HepG2 (cell line): ENCODE data around the gene ETHE1. TPM values are rescaled to one million over a fixed set of nuclear protein-coding genes. Genes with fewer than 3 reads are reported as not detected.

Experiments
- DR1 ChIP-seq: sonication (generic); formaldehyde crosslinking; IDR thresholded peaks from 2 replicates; pipeline ENCODE4 v1.8.0; 2021; ENCODE audit warnings: mild to moderate bottlenecking, missing genetic modification reagents, inconsistent platforms
- FOXA3 ChIP-seq: IDR thresholded peaks from 2 replicates; pipeline ENCODE4 v1.6.1; 2016; ENCODE audit warnings: missing genetic modification reagents, missing compliant biosample characterization
- GATA4 ChIP-seq: sonication (generic); IDR thresholded peaks from 2 replicates; pipeline ENCODE4 v1.6.1; 2016; ENCODE audit warnings: antibody characterized with exemption, low read depth, borderline replicate concordance
- SSRP1 ChIP-seq: IDR thresholded peaks from 2 replicates; pipeline ENCODE4 v1.6.1; 2016; ENCODE audit warnings: control low read depth
- ZFP62 ChIP-seq: sonication (generic); formaldehyde crosslinking; IDR thresholded peaks from 2 replicates; pipeline ENCODE4 v1.4.0; 2020; ENCODE audit warnings: missing genetic modification reagents
- ZNF17 ChIP-seq: sonication (generic); formaldehyde crosslinking; IDR thresholded peaks from 2 replicates; pipeline ENCODE4 v1.5.0; 2020; ENCODE audit warnings: mild to moderate bottlenecking, missing genetic modification reagents
- ZNF180 ChIP-seq: sonication (generic); formaldehyde crosslinking; IDR thresholded peaks from 2 replicates; pipeline ENCODE4 v1.4.0; 2020; ENCODE audit warnings: low read depth, missing genetic modification reagents, borderline replicate concordance
- ZNF563 ChIP-seq: sonication (generic); formaldehyde crosslinking; IDR thresholded peaks from 2 replicates; pipeline ENCODE4 v1.8.0; 2022; ENCODE audit warnings: mild to moderate bottlenecking, moderate library complexity, missing genetic modification reagents
- ZNF598 ChIP-seq: sonication (generic); formaldehyde crosslinking; IDR thresholded peaks from 2 replicates; pipeline ENCODE4 v1.5.1; 2020; ENCODE audit warnings: mild to moderate bottlenecking, missing genetic modification reagents, borderline replicate concordance
- polyA plus RNA-seq, 8 experiments: library from polyadenylated mRNA; depleted of rRNA in 3 of 8; stranded (reverse) in 7 of 8; unstranded in 1 of 8; fragments of >200 nt; fragmentation: Illumina TruSeq in 4 of 8; extraction: Trizol in 4 of 8; gene quantifications; 2 replicates each; pipeline versions ENCODE4 v1.2.1 to v1.2.3, GENCODE V29; 2011 to 2016; ENCODE audit warnings: low read depth in 4 of 8, missing spikeins in 1 of 8, mixed read lengths in 1 of 8; ENCODE audit not compliant: insufficient read depth in 1 of 8
- total RNA-seq, 5 experiments: library from RNA; depleted of rRNA; stranded (reverse); fragments of >200 nt; fragmentation: Illumina TruSeq; extraction: Trizol; gene quantifications; 2 replicates each; pipeline ENCODE4 v1.2.3, GENCODE V29; 2016; ENCODE audit warnings: low read depth in 1 of 5
- TF ChIP-seq, protein P1 (sequence below): sonication (generic); formaldehyde crosslinking; IDR thresholded peaks from 2 replicates; pipeline ENCODE4 v1.4.0; 2020; ENCODE audit warnings: missing genetic modification reagents
- TF ChIP-seq, protein P2 (sequence below): sonication (generic); formaldehyde crosslinking; IDR thresholded peaks from 2 replicates; pipeline ENCODE4 v1.4.0; 2020; ENCODE audit warnings: missing genetic modification reagents

The ETHE1 gene
- total and polyA plus RNA-seq, 2 of the 13 experiments (the other 11 are each of a cell fraction or from before 2014, with no cell fraction given) = 32.5 to 58.4 TPM

DNA sequence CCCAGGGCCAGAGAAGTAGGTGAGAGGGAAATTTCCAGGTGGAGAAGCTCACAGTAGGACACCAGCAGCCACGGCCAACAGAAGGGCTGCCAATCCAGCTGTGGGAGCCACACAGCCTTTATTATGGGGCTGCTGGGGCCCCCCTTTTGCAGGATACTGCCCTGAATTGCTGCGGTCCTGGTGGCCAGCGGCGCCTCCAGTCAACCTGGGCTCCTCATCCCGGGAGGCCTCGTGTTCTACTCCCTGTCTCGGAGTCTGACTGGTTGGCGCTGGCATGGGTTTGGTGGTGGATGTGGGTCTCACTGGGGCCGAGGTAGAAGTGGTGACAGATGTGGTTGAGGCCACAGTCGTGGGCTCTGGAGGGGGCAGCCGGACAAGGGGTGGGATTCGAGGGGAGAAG lies 65.7 kb downstream of the ETHE1 start (continued):
- TF ChIP-seq, protein P1, sequence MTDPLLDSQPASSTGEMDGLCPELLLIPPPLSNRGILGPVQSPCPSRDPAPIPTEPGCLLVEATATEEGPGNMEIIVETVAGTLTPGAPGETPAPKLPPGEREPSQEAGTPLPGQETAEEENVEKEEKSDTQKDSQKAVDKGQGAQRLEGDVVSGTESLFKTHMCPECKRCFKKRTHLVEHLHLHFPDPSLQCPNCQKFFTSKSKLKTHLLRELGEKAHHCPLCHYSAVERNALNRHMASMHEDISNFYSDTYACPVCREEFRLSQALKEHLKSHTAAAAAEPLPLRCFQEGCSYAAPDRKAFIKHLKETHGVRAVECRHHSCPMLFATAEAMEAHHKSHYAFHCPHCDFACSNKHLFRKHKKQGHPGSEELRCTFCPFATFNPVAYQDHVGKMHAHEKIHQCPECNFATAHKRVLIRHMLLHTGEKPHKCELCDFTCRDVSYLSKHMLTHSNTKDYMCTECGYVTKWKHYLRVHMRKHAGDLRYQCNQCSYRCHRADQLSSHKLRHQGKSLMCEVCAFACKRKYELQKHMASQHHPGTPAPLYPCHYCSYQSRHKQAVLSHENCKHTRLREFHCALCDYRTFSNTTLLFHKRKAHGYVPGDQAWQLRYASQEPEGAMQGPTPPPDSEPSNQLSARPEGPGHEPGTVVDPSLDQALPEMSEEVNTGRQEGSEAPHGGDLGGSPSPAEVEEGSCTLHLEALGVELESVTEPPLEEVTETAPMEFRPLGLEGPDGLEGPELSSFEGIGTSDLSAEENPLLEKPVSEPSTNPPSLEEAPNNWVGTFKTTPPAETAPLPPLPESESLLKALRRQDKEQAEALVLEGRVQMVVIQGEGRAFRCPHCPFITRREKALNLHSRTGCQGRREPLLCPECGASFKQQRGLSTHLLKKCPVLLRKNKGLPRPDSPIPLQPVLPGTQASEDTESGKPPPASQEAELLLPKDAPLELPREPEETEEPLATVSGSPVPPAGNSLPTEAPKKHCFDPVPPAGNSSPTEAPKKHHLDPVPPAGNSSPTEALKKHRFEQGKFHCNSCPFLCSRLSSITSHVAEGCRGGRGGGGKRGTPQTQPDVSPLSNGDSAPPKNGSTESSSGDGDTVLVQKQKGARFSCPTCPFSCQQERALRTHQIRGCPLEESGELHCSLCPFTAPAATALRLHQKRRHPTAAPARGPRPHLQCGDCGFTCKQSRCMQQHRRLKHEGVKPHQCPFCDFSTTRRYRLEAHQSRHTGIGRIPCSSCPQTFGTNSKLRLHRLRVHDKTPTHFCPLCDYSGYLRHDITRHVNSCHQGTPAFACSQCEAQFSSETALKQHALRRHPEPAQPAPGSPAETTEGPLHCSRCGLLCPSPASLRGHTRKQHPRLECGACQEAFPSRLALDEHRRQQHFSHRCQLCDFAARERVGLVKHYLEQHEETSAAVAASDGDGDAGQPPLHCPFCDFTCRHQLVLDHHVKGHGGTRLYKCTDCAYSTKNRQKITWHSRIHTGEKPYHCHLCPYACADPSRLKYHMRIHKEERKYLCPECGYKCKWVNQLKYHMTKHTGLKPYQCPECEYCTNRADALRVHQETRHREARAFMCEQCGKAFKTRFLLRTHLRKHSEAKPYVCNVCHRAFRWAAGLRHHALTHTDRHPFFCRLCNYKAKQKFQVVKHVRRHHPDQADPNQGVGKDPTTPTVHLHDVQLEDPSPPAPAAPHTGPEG (CRISPR knock-in tag) = no peak
- TF ChIP-seq ZFP62 (CRISPR knock-in tag) = no peak
- no peak for TF ChIP-seq GATA4
- no peak for TF ChIP-seq ZNF563 (CRISPR knock-in tag)
- TF ChIP-seq DR1 (CRISPR knock-in tag) = no peak
- TF ChIP-seq FOXA3 = no peak
- no peak for TF ChIP-seq ZNF180 (CRISPR knock-in tag)
- no peak for TF ChIP-seq SSRP1 (CRISPR knock-in tag)
- TF ChIP-seq ZNF598 (CRISPR knock-in tag) = no peak
- TF ChIP-seq, protein P2, sequence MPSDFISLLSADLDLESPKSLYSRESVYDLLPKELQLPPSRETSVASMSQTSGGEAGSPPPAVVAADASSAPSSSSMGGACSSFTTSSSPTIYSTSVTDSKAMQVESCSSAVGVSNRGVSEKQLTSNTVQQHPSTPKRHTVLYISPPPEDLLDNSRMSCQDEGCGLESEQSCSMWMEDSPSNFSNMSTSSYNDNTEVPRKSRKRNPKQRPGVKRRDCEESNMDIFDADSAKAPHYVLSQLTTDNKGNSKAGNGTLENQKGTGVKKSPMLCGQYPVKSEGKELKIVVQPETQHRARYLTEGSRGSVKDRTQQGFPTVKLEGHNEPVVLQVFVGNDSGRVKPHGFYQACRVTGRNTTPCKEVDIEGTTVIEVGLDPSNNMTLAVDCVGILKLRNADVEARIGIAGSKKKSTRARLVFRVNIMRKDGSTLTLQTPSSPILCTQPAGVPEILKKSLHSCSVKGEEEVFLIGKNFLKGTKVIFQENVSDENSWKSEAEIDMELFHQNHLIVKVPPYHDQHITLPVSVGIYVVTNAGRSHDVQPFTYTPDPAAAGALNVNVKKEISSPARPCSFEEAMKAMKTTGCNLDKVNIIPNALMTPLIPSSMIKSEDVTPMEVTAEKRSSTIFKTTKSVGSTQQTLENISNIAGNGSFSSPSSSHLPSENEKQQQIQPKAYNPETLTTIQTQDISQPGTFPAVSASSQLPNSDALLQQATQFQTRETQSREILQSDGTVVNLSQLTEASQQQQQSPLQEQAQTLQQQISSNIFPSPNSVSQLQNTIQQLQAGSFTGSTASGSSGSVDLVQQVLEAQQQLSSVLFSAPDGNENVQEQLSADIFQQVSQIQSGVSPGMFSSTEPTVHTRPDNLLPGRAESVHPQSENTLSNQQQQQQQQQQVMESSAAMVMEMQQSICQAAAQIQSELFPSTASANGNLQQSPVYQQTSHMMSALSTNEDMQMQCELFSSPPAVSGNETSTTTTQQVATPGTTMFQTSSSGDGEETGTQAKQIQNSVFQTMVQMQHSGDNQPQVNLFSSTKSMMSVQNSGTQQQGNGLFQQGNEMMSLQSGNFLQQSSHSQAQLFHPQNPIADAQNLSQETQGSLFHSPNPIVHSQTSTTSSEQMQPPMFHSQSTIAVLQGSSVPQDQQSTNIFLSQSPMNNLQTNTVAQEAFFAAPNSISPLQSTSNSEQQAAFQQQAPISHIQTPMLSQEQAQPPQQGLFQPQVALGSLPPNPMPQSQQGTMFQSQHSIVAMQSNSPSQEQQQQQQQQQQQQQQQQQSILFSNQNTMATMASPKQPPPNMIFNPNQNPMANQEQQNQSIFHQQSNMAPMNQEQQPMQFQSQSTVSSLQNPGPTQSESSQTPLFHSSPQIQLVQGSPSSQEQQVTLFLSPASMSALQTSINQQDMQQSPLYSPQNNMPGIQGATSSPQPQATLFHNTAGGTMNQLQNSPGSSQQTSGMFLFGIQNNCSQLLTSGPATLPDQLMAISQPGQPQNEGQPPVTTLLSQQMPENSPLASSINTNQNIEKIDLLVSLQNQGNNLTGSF (CRISPR knock-in tag) = no peak
- TF ChIP-seq ZNF17 (CRISPR knock-in tag) = no peak
